CD4-positive, CD25-positive, alpha-beta regulatory T cell (primary cell): ENCODE measurements around the gene ZNF667. TPM values are rescaled to one million over a fixed set of nuclear protein-coding genes. Genes with fewer than 3 reads are reported as not detected.
A peak's percentile ranks its signal among the peaks of the same experiment; 100 is the strongest.

ENCODE experiments used
- ATAC-seq, 2 donors: fragments of 150-1000 bp; cut with Tn5 transposase; one replicate each; pipeline ENCODE4 v1.10.0; 2021; ENCODE audit warnings: low read depth in 2 of 2, moderate number of reproducible peaks in 2 of 2, moderate library complexity in 1 of 2
- DNase-seq, 3 donors: peaks; one replicate each; pipeline versions ENCODE4 v3.0.0 to v3.0.0-alpha.2; 2012 to 2022; ENCODE audit warnings: mixed read lengths in 1 of 3
- H3K27ac ChIP-seq: one replicate; pipeline ENCODE4 v1.7.0; 2013; ENCODE audit warnings: mild to moderate bottlenecking, low read length; ENCODE audit not compliant: insufficient read depth, poor library complexity, severe bottlenecking
- H3K27me3 ChIP-seq: one replicate; pipeline ENCODE4 v1.7.0; 2013; ENCODE audit warnings: low read length; ENCODE audit not compliant: control insufficient read depth, insufficient read depth
- H3K36me3 ChIP-seq: one replicate; pipeline ENCODE4 v1.7.0; 2013; ENCODE audit warnings: mild to moderate bottlenecking, low read length, moderate library complexity; ENCODE audit not compliant: control insufficient read depth, insufficient read depth
- H3K4me1 ChIP-seq: 2 replicates; pipeline ENCODE4 v1.7.0; 2013; ENCODE audit warnings: mild to moderate bottlenecking, low read length; ENCODE audit not compliant: insufficient read depth, control insufficient read depth, poor library complexity, severe bottlenecking
- H3K4me3 ChIP-seq: one replicate; pipeline ENCODE4 v1.7.0; 2013; ENCODE audit warnings: low read depth, mild to moderate bottlenecking, low read length, moderate library complexity
- H3K9me3 ChIP-seq, 2 experiments: 1 replicate in 1 of 2; 2 replicates in 1 of 2; pipeline ENCODE4 v1.7.0; 2013; ENCODE audit warnings: low read length in 2 of 2, mild to moderate bottlenecking in 1 of 2, moderate library complexity in 1 of 2; ENCODE audit not compliant: control insufficient read depth in 2 of 2
- H3K27ac Mint-ChIP-seq, 3 donors: one replicate each; pipeline ENCODE4 v1.8.0; 2020 to 2022; ENCODE audit warnings: mild to moderate bottlenecking in 3 of 3, mixed read lengths in 3 of 3, moderate library complexity in 2 of 3
- H3K27me3 Mint-ChIP-seq: one replicate; pipeline ENCODE4 v1.8.0; 2022; ENCODE audit warnings: mild to moderate bottlenecking, mixed read lengths
- H3K36me3 Mint-ChIP-seq: one replicate; pipeline ENCODE4 v1.8.0; 2020; ENCODE audit warnings: mixed read lengths
- H3K4me1 Mint-ChIP-seq, 4 donors: one replicate each; pipeline ENCODE4 v1.8.0; 2020 to 2022; ENCODE audit warnings: mixed read lengths in 4 of 4, mild to moderate bottlenecking in 1 of 4
- H3K4me3 Mint-ChIP-seq, 4 donors: one replicate each; pipeline ENCODE4 v1.8.0; 2020 to 2022; ENCODE audit warnings: mild to moderate bottlenecking in 4 of 4, mixed read lengths in 4 of 4, moderate library complexity in 3 of 4
- H3K9me3 Mint-ChIP-seq, 7 donors: one replicate each; pipeline ENCODE4 v1.8.0; 2020 to 2022; ENCODE audit warnings: mixed read lengths in 7 of 7, mild to moderate bottlenecking in 3 of 7, moderate library complexity in 2 of 7
- polyA plus RNA-seq, 4 donors: library from polyadenylated mRNA; unstranded; fragments of 300-500 nt; fragmentation: Illumina TruSeq; gene quantifications; one replicate each; pipeline ENCODE4 v1.2.3, GENCODE V29; 2021
- total RNA-seq: library from RNA; stranded (reverse); gene quantifications from one replicate; pipeline ENCODE4 v1.2.3, GENCODE V29; 2022

The ZNF667 gene
- total RNA-seq (0.91 TPM), polyA plus RNA-seq (1 to 10 TPM in 1 of 4 donors, under 1 TPM in 3; 0.14 to 2.5 (median 0.50) TPM)

GRCh38 chr19:56476651-56477428 is at the start of gene ZNF667:
TSS of gene ZNF667 (minus strand) at chr19:56477345. CDS start at chr19:56462370, 14,975 bp downstream.
- Histone ChIP-seq H3K27ac (peak within 1 kb of the TSS; percentile 64), H3K4me3 (no peak within 1 kb of the TSS), H3K36me3 (no peaks in the 10 kb centered on the region), H3K9me3 (peaks cover 35 to 71% of the 10 kb centered on the region in 2 experiments), H3K4me1 (peaks cover 3% of the 10 kb centered on the region), H3K27me3 (no peaks in the 10 kb centered on the region)
- peaks cover 4 to 74% (median 34%) of the 10 kb centered on the region in 7 donors for H3K9me3 Mint-ChIP-seq
- peak; percentile 23 to 33 for ATAC-seq
- peak within 1 kb of the TSS in 3 of 4 donors; percentile 67 to 89 (median 89) for H3K4me3 Mint-ChIP-seq
- peaks cover 12% of the 10 kb centered on the region for H3K36me3 Mint-ChIP-seq
- peaks cover 4 to 20% (median 5%) of the 10 kb centered on the region in 4 donors for H3K4me1 Mint-ChIP-seq
- peak; percentile 1 to 32 (median 5) for DNase-seq
- H3K27ac Mint-ChIP-seq: peak within 1 kb of the TSS; percentile 29 to 92 (median 60)
- H3K27me3 Mint-ChIP-seq: peaks cover 5% of the 10 kb centered on the region

- H3K27me3 ChIP-seq: no peaks in the 10 kb centered on the region
- Mint-ChIP-seq H3K27ac (no peak overlapping the region), H3K36me3 (peaks cover 8% of the 10 kb centered on the region), H3K4me1 (peaks cover 0 to 6% (median 0%) of the 10 kb centered on the region in 4 donors), H3K4me3 (no peak overlapping the region), H3K27me3 (no peaks in the 10 kb centered on the region), H3K9me3 (peaks cover 6 to 79% (median 26%) of the 10 kb centered on the region in 7 donors)
- no peak overlapping the region for H3K27ac ChIP-seq
- H3K4me1 ChIP-seq: no peaks in the 10 kb centered on the region
- DNase-seq (no peak), ATAC-seq (no peak)
- no peaks in the 10 kb centered on the region for H3K36me3 ChIP-seq
- H3K4me3 ChIP-seq: no peak overlapping the region
- peaks cover 64 to 94% of the 10 kb centered on the region in 2 experiments for H3K9me3 ChIP-seq
Measured at GRCh38 chr19:56525214-56525860, 48.2 kb upstream of the ZNF667 start.

DNA sequence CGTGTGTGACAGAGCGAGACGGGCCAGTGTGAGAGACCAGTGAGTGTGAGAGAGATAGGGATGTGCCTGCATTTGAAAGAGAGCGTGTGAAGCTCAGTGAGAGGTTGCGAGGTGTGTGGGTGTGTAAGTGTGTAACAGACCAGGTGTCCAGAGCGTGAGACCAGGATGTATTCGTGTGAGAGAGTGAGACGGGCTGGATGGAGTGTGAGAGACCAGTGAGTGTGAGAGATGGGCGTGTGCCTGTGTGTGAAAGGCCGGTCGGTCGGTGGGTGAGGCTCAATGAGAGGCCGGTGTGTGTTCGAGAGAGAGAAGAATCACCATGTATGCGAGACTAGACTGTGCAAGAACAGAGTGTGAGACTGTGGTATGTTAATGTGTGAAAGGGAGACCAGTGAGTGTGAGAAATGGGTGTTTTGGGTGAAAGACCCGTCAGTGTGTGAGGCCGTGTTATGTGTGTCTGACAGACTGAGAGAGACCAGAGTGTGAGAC is 31.2 kb upstream of the ZNF667 start:
- H3K4me1 ChIP-seq: no peaks in the 10 kb centered on the region
- DNase-seq: no peak
- peak overlapping the region; percentile 65 for H3K27ac ChIP-seq
- H3K4me3 Mint-ChIP-seq: no peak overlapping the region
- H3K4me3 ChIP-seq: peak overlapping the region; percentile 34
- peaks cover 0 to 34% (median 13%) of the 10 kb centered on the region in 7 donors for H3K9me3 Mint-ChIP-seq
- H3K4me1 Mint-ChIP-seq: peaks cover 0 to 8% (median 2%) of the 10 kb centered on the region in 4 donors
- peaks cover under 1% of the 10 kb centered on the region for H3K36me3 Mint-ChIP-seq
- H3K27ac Mint-ChIP-seq: no peak overlapping the region
- no peak for ATAC-seq
- peaks cover 50 to 53% of the 10 kb centered on the region in 2 experiments for H3K9me3 ChIP-seq
- peaks cover 2% of the 10 kb centered on the region for H3K27me3 ChIP-seq
- H3K27me3 Mint-ChIP-seq: no peaks in the 10 kb centered on the region
- H3K36me3 ChIP-seq: no peaks in the 10 kb centered on the region

- H3K4me3 Mint-ChIP-seq: peak within 1 kb of the TSS in 1 of 4 donors; percentile 43
- peak within 1 kb of the TSS in 2 of 3 donors; percentile 37 to 85 for H3K27ac Mint-ChIP-seq
- peaks cover 51 to 53% of the 10 kb centered on the region in 2 experiments for H3K9me3 ChIP-seq
- peaks cover 2% of the 10 kb centered on the region for H3K27me3 ChIP-seq
- H3K36me3 Mint-ChIP-seq: peaks cover 4% of the 10 kb centered on the region
- no peaks in the 10 kb centered on the region for H3K4me1 ChIP-seq
- H3K27ac ChIP-seq: peak within 1 kb of the TSS; percentile 65
- DNase-seq (peak; percentile 61 to 83 (median 62)), ATAC-seq (peak; percentile 92)
- H3K4me3 ChIP-seq: peak within 1 kb of the TSS; percentile 34
- H3K36me3 ChIP-seq: no peaks in the 10 kb centered on the region
- peaks cover 0 to 35% (median 18%) of the 10 kb centered on the region in 7 donors for H3K9me3 Mint-ChIP-seq
- H3K27me3 Mint-ChIP-seq: no peaks in the 10 kb centered on the region
- peaks cover 0 to 8% (median 2%) of the 10 kb centered on the region in 4 donors for H3K4me1 Mint-ChIP-seq
Measured at GRCh38 chr19:56507446-56508289, 30.5 kb upstream of the ZNF667 start, which contains the start of gene ZNF471. TSS of gene ZNF471 (plus strand) at chr19:56507855. CDS start at chr19:56511572, 3,717 bp downstream.

DNA sequence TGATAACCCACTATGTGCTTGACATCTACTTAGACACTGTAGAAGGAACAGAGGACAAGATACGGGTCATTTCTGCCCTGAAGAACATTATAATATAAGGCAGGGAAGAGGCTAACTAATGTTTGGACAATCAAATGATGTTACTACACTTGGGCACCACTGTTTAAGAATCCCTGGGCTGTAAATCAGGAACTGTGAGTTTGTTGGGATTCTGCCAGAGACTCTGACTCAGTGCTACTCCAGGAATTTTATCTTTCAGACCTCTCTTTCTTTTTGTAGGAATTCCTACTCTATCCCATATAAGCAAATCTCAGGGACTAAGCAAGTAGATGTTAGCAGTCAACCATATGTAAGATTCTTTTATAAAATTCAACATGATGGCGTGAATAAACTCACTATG is 27.4 kb upstream of the ZNF667 start:
- Histone ChIP-seq H3K27me3 (peaks cover 2% of the 10 kb centered on the region), H3K9me3 (peaks cover 51 to 67% of the 10 kb centered on the region in 2 experiments), H3K4me3 (no peak overlapping the region), H3K27ac (no peak overlapping the region), H3K36me3 (no peaks in the 10 kb centered on the region), H3K4me1 (no peaks in the 10 kb centered on the region)
- DNase-seq (no peak), ATAC-seq (no peak)
- peaks cover 3 to 59% (median 18%) of the 10 kb centered on the region in 7 donors for H3K9me3 Mint-ChIP-seq
- no peak overlapping the region for H3K4me3 Mint-ChIP-seq
- H3K36me3 Mint-ChIP-seq: peaks cover 4% of the 10 kb centered on the region
- H3K27me3 Mint-ChIP-seq: no peaks in the 10 kb centered on the region
- H3K4me1 Mint-ChIP-seq: peaks cover 0 to 8% (median 2%) of the 10 kb centered on the region in 4 donors
- H3K27ac Mint-ChIP-seq: no peak overlapping the region

DNA sequence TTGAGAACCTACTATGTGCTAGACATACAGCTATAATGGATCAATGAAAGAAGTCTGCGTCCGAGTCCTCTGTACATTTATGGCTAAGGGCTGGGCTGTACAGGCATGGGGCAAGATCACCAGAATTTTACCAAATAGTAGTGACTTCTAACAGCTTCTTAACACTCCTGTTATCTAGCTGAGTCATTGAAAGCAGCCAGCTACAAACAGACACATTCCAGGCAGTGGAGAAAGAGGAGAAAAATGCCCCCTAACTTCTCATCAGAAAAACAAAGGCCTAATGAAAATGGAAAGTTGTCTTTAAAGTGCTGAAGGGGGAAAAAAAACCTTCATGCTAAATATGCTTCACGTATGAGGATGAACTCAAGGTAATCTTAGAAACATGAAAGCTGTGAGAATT is 14.3 kb upstream of the ZNF667 start:
- H3K4me3 ChIP-seq: no peak overlapping the region
- H3K36me3 ChIP-seq: no peaks in the 10 kb centered on the region
- H3K9me3 ChIP-seq: peaks cover 30 to 50% of the 10 kb centered on the region in 2 experiments
- peaks cover 6% of the 10 kb centered on the region for H3K36me3 Mint-ChIP-seq
- H3K27me3 Mint-ChIP-seq: no peaks in the 10 kb centered on the region
- H3K27me3 ChIP-seq: no peaks in the 10 kb centered on the region
- no peaks in the 10 kb centered on the region for H3K4me1 Mint-ChIP-seq
- DNase-seq (no peak), ATAC-seq (no peak)
- no peak overlapping the region for H3K4me3 Mint-ChIP-seq
- no peak overlapping the region for H3K27ac Mint-ChIP-seq
- no peaks in the 10 kb centered on the region for H3K4me1 ChIP-seq
- no peak overlapping the region for H3K27ac ChIP-seq
- H3K9me3 Mint-ChIP-seq: peaks cover 4 to 73% (median 29%) of the 10 kb centered on the region in 7 donors
